IMR-90 (cell line): ENCODE results near the gene ZNF561. TPM values are rescaled to one million over a fixed set of nuclear protein-coding genes. Genes with fewer than 3 reads are reported as not detected.

Experiments
- ATAC-seq: fragments of 200-7000 bp; cut with Tn5 transposase; 2 replicates; pipeline ENCODE4 v1.9.1; 2020; ENCODE audit warnings: low read depth, mild to moderate bottlenecking, moderate library complexity
- BruUV-seq: library from RNA; stranded (reverse); fragments of 400-500 nt; replicated peaks from 2 replicates; lab custom pipeline; 2021; lab: Mats Ljungman, UMichigan
- CTCF ChIA-PET: fragments of 300-600 bp; formaldehyde crosslinking; extraction: SDS; loops from one replicate; lab custom pipeline; 2021; ENCODE audit warnings: antibody characterized with exemption; lab: Yijun Ruan, JAX
- POLR2A ChIA-PET: fragments of 300-600 bp; sonication (Branson Sonifier 250); formaldehyde crosslinking; loops from one replicate; lab custom pipeline; 2022; ENCODE audit warnings: antibody characterized with exemption; ENCODE audit not compliant: unreplicated experiment; lab: Charles Lee
- DNase-seq: peaks from one replicate; pipeline ENCODE4 v3.0.0; 2013
- H2AFZ ChIP-seq: replicated peaks from 2 replicates; pipeline ENCODE3; 2013; ENCODE audit warnings: low read length, mild to moderate bottlenecking; ENCODE audit not compliant: poor library complexity
- H2AK5ac ChIP-seq: 2 replicates; pipeline ENCODE4 v1.6.1; 2013; ENCODE audit warnings: low read depth, low read length, inconsistent platforms
- H2AK9ac ChIP-seq: replicated peaks from 2 replicates; pipeline ENCODE3; 2013; ENCODE audit warnings: mild to moderate bottlenecking, low read depth, low read length, moderate library complexity; ENCODE audit not compliant: poor library complexity
- H2BK120ac ChIP-seq: 2 replicates; pipeline ENCODE4 v1.6.1; 2013; ENCODE audit warnings: low read depth, low read length, inconsistent platforms
- H2BK15ac ChIP-seq: 3 replicates; pipeline ENCODE4 v1.6.1; 2013; ENCODE audit warnings: low read depth, low read length, inconsistent platforms
- H2BK20ac ChIP-seq: 2 replicates; pipeline ENCODE4 v1.6.1; 2013; ENCODE audit warnings: low read depth, mild to moderate bottlenecking, inconsistent platforms, low read length, moderate library complexity
- H2BK5ac ChIP-seq: 2 replicates; pipeline ENCODE4 v1.6.1; 2013; ENCODE audit warnings: mild to moderate bottlenecking, low read depth, low read length, inconsistent platforms; ENCODE audit not compliant: poor library complexity, severe bottlenecking
- H3K14ac ChIP-seq: replicated peaks from 2 replicates; pipeline ENCODE4 v1.6.1; 2013; ENCODE audit warnings: low read depth, low read length, inconsistent platforms
- H3K18ac ChIP-seq: 2 replicates; pipeline ENCODE4 v1.6.1; 2013; ENCODE audit warnings: low read depth, low read length, control low read depth
- H3K23ac ChIP-seq: 2 replicates; pipeline ENCODE4 v1.6.1; 2013; ENCODE audit warnings: low read depth, low read length, inconsistent platforms
- H3K27ac ChIP-seq: 2 replicates; pipeline ENCODE4 v1.5.1; 2013; ENCODE audit warnings: mild to moderate bottlenecking, control low read depth, low read length; ENCODE audit not compliant: insufficient read depth
- H3K27me3 ChIP-seq: 2 replicates; pipeline ENCODE4 v1.6.1; 2013; ENCODE audit warnings: low read length; ENCODE audit not compliant: control insufficient read depth, insufficient read depth
- H3K36me3 ChIP-seq: 2 replicates; pipeline ENCODE4 v1.6.1; 2013; ENCODE audit warnings: low read length, mixed read lengths; ENCODE audit not compliant: control insufficient read depth, insufficient read depth
- H3K4ac ChIP-seq: 2 replicates; pipeline ENCODE4 v1.6.1; 2013; ENCODE audit warnings: low read depth, low read length, inconsistent platforms
- H3K4me1 ChIP-seq: 2 replicates; pipeline ENCODE4 v1.6.1; 2013; ENCODE audit warnings: low read length, mixed read lengths; ENCODE audit not compliant: control insufficient read depth, insufficient read depth
- H3K4me2 ChIP-seq: 2 replicates; pipeline ENCODE4 v1.6.1; 2013; ENCODE audit warnings: low read depth, mild to moderate bottlenecking, control low read depth, low read length, moderate library complexity
- H3K4me3 ChIP-seq: 2 replicates; pipeline ENCODE4 v1.5.1; 2013; ENCODE audit warnings: low read depth, mild to moderate bottlenecking, control low read depth, low read length, moderate library complexity; ENCODE audit not compliant: insufficient read depth
- H3K56ac ChIP-seq: 2 replicates; pipeline ENCODE4 v1.6.1; 2013; ENCODE audit warnings: low read length, inconsistent platforms; ENCODE audit not compliant: insufficient read depth; ENCODE audit errors: extremely low read depth
- H3K79me1 ChIP-seq, 2 experiments: 2 replicates each; pipeline ENCODE4 v1.6.1; 2013; ENCODE audit warnings: low read length in 2 of 2, inconsistent platforms in 1 of 2, low read depth in 1 of 2
- H3K9ac ChIP-seq: 2 replicates; pipeline ENCODE4 v1.6.1; 2013; ENCODE audit warnings: low read depth, low read length, control low read depth
- H3K9me1 ChIP-seq: 2 replicates; pipeline ENCODE4 v1.6.1; 2013; ENCODE audit warnings: low read length, inconsistent platforms; ENCODE audit not compliant: insufficient read depth
- H3K9me3 ChIP-seq: 2 replicates; pipeline ENCODE4 v1.6.1; 2013; ENCODE audit warnings: low read length; ENCODE audit not compliant: control insufficient read depth, insufficient read depth
- H4K20me1 ChIP-seq: 2 replicates; pipeline ENCODE4 v1.6.1; 2013; ENCODE audit warnings: low read length, inconsistent platforms; ENCODE audit not compliant: insufficient read depth
- H4K5ac ChIP-seq: 2 replicates; pipeline ENCODE4 v1.6.1; 2013; ENCODE audit warnings: mild to moderate bottlenecking, low read depth, low read length, control low read depth
- H4K8ac ChIP-seq, 2 experiments: 2 replicates each; pipeline ENCODE4 v1.6.1; 2013; ENCODE audit warnings: low read depth in 2 of 2, low read length in 2 of 2, control low read depth in 1 of 2, inconsistent platforms in 1 of 2
- H4K91ac ChIP-seq: 2 replicates; pipeline ENCODE4 v1.6.1; 2013; ENCODE audit warnings: low read depth, low read length, inconsistent platforms; ENCODE audit not compliant: insufficient read depth
- BHLHE40 ChIP-seq: fragments of 150-350 bp; IDR thresholded peaks from 2 replicates; pipeline ENCODE4 v1.6.1; 2016; ENCODE audit warnings: mild to moderate bottlenecking, low read depth, low read length
- CEBPB ChIP-seq: IDR thresholded peaks from 2 replicates; pipeline ENCODE4 v1.6.1; 2012; ENCODE audit warnings: low read depth, low read length, improper control_type of control experiment
- CHD1 ChIP-seq: IDR thresholded peaks from 2 replicates; pipeline ENCODE4 v1.6.1; 2012; ENCODE audit warnings: low read depth, low read length, improper control_type of control experiment
- FOS ChIP-seq: fragments of 150-350 bp; IDR thresholded peaks from 2 replicates; pipeline ENCODE4 v1.6.1; 2016; ENCODE audit warnings: low read depth, low read length
- MAFK ChIP-seq: IDR thresholded peaks from 2 replicates; pipeline ENCODE4 v1.6.1; 2012; ENCODE audit warnings: low read depth, low read length, improper control_type of control experiment
- MAZ ChIP-seq: IDR thresholded peaks from 2 replicates; pipeline ENCODE4 v1.6.1; 2012; ENCODE audit warnings: low read depth, mild to moderate bottlenecking, low read length, improper control_type of control experiment, moderate library complexity, borderline replicate concordance
- MXI1 ChIP-seq: IDR thresholded peaks from 2 replicates; pipeline ENCODE4 v1.6.1; 2012; ENCODE audit warnings: low read depth, mild to moderate bottlenecking, low read length, moderate library complexity, borderline replicate concordance
- NFE2L2 ChIP-seq: fragments of 150-350 bp; IDR thresholded peaks from 2 replicates; pipeline ENCODE4 v1.6.1; 2016; ENCODE audit warnings: low read depth, mild to moderate bottlenecking, low read length
- POLR2A ChIP-seq: IDR thresholded peaks from 2 replicates; pipeline ENCODE4 v1.6.1; 2012; ENCODE audit warnings: mild to moderate bottlenecking, low read depth, low read length
- RAD21 ChIP-seq: IDR thresholded peaks from 2 replicates; pipeline ENCODE4 v1.6.1; 2012; ENCODE audit warnings: low read length, improper control_type of control experiment
- RCOR1 ChIP-seq: IDR thresholded peaks from 2 replicates; pipeline ENCODE4 v1.6.1; 2012; ENCODE audit warnings: mild to moderate bottlenecking, low read length, improper control_type of control experiment; ENCODE audit not compliant: insufficient replicate concordance
- RFX5 ChIP-seq: IDR thresholded peaks from 2 replicates; pipeline ENCODE4 v1.8.0; 2012; ENCODE audit warnings: low read depth, mild to moderate bottlenecking, low read length, moderate library complexity
- SMC3 ChIP-seq: fragments of 150-350 bp; IDR thresholded peaks from 2 replicates; pipeline ENCODE4 v1.6.1; 2016; ENCODE audit warnings: low read depth, mild to moderate bottlenecking, antibody characterized with exemption, low read length, moderate library complexity
- WGBS, 2 experiments: methylation state at CpG; one replicate each; pipeline versions ENCODE4 v1.1.5 to v1.1.7; 2013; ENCODE audit warnings: missing lambda C conversion rate in 2 of 2; ENCODE audit not compliant: insufficient read length in 1 of 2; ENCODE audit errors: extremely low coverage in 2 of 2; 5-methylcytosine and 5-hydroxymethylcytosine counted together
- dilution Hi-C: fragments of 300-500 bp; cut with HindIII; formaldehyde crosslinking; loops from one replicate; pipeline ENCODE4 v1.14.3; 2018; ENCODE audit warnings: low sequenced_read_pairs; ENCODE audit not compliant: unreplicated experiment
- in situ Hi-C: fragments of 300-500 bp; cut with MboI; formaldehyde crosslinking; loops from 3 replicates; pipeline ENCODE4 v1.14.3; 2019; ENCODE audit warnings: low sequenced_read_pairs, inconsistent platforms, mixed read lengths
- intact Hi-C: fragments of 100-400 bp; cut with micrococcal nuclease; formaldehyde crosslinking; loops from 2 replicates; pipeline ENCODE4 v1.10.0; 2022
- polyA plus RNA-seq, 3 experiments: library from polyadenylated mRNA; depleted of rRNA; stranded (reverse); fragments of >200 nt; gene quantifications; 2 replicates each; pipeline ENCODE4 v1.2.3, GENCODE V29; 2012; ENCODE audit warnings: low replicate concordance in 1 of 3
- total RNA-seq: library from RNA; depleted of rRNA; stranded (reverse); fragments of >200 nt; gene quantifications from 2 replicates; pipeline ENCODE4 v1.2.3, GENCODE V29; 2012
- TF ChIP-seq, protein P1 (sequence below): conservative IDR thresholded peaks from 2 replicates; pipeline ENCODE4 v1.5.1; 2012; ENCODE audit warnings: mild to moderate bottlenecking, low read depth, low read length, improper control_type of control experiment
- TF ChIP-seq, protein P2 (sequence below): fragments of 150-350 bp; IDR thresholded peaks from 2 replicates; pipeline ENCODE4 v1.6.1; 2016; ENCODE audit warnings: low read depth, mild to moderate bottlenecking, low read length, moderate library complexity, borderline replicate concordance
- TF ChIP-seq, protein P3 (sequence below): fragments of 150-350 bp; IDR thresholded peaks from 2 replicates; pipeline ENCODE4 v1.6.1; 2017; ENCODE audit warnings: mild to moderate bottlenecking, antibody characterized with exemption, low read length, low read depth

ZNF561 gene
- total and polyA plus RNA-seq, 2 of the 4 experiments (the other 2 are of a cell fraction) = 22.5 to 38.9 TPM

DNA sequence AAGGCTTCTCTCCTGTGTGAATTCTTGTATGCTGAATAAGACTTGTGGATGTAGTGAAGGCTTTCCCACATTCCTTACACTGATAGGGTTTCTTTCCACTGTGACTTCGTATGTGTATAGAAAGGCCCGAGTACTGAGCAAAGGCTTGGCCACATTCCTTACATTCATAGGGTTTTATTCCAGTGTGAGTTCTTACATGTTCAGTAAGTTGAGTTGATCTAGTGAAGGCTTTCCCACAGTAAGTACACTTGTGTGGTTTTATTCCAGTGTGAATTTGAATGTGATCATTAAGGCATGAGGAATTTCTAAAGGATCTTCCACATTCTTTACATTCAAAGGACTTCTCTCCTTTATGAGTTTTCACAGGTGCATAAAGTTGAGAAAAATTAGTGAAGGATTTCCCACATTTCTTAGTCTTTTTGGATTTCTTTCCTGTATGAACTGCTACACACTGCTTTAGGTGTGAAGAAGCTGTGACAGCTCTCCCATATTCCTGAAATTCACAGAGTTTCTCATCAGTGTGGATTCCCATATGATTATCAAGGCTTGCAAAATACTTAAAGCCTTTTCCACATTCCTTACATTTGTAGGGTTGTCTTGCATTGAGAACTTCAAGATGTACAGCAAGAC is 10.4 kb downstream of the ZNF561 start:
- no peak overlapping the region for H3K14ac ChIP-seq
- BruUV-seq = no TSS peak
- CTCF ChIA-PET = no interaction called here
- no CpG with 5 or more reads among the region's 2 CpGs for whole genome bisulfite sequencing, 2 experiments
- no peak overlapping the region for H2AK9ac ChIP-seq
- no peaks in the 10 kb centered on the region for H3K4me1 ChIP-seq
- DNase-seq = no peak
- no peak overlapping the region for H4K5ac ChIP-seq
- H3K36me3 ChIP-seq = peaks cover 69% of the 10 kb centered on the region
- in situ Hi-C loops = no loop called here
- no peak for ATAC-seq
- H3K9ac ChIP-seq = no peak overlapping the region
- no peak overlapping the region for H3K56ac ChIP-seq
- no peak overlapping the region for H4K91ac ChIP-seq
- peaks cover under 1 to 7% of the 10 kb centered on the region in 2 experiments; a peak in 3 of 4 replicates for H3K79me1 ChIP-seq
- H3K4me3 ChIP-seq = no peak overlapping the region
- no peak overlapping the region for H2AFZ ChIP-seq
- H3K23ac ChIP-seq = no peak overlapping the region
- H3K18ac ChIP-seq = no peak overlapping the region
- H4K20me1 ChIP-seq = no peaks in the 10 kb centered on the region
- H3K4ac ChIP-seq = no peak overlapping the region
- no peaks in the 10 kb centered on the region for H3K27me3 ChIP-seq
- no peak overlapping the region for H3K27ac ChIP-seq
- dilution Hi-C loops = no loop called here
- H3K4me2 ChIP-seq = no peak overlapping the region
- H3K9me3 ChIP-seq = peaks cover 56% of the 10 kb centered on the region
- no peak overlapping the region for H2BK20ac ChIP-seq
- no peaks in the 10 kb centered on the region for H3K9me1 ChIP-seq
- no peak overlapping the region for H2AK5ac ChIP-seq
- POLR2A ChIA-PET = no interaction called here
- no peak overlapping the region for H4K8ac ChIP-seq
- TF ChIP-seq CEBPB (no peak), RCOR1 (no peak), NFE2L2 (no peak), BHLHE40 (no peak), RAD21 (no peak), MAZ (no peak), MXI1 (no peak), CHD1 (no peak), FOS (no peak), MAFK (no peak), SMC3 (no peak), POLR2A (no peak), RFX5 (no peak)
- TF ChIP-seq, protein P1, sequence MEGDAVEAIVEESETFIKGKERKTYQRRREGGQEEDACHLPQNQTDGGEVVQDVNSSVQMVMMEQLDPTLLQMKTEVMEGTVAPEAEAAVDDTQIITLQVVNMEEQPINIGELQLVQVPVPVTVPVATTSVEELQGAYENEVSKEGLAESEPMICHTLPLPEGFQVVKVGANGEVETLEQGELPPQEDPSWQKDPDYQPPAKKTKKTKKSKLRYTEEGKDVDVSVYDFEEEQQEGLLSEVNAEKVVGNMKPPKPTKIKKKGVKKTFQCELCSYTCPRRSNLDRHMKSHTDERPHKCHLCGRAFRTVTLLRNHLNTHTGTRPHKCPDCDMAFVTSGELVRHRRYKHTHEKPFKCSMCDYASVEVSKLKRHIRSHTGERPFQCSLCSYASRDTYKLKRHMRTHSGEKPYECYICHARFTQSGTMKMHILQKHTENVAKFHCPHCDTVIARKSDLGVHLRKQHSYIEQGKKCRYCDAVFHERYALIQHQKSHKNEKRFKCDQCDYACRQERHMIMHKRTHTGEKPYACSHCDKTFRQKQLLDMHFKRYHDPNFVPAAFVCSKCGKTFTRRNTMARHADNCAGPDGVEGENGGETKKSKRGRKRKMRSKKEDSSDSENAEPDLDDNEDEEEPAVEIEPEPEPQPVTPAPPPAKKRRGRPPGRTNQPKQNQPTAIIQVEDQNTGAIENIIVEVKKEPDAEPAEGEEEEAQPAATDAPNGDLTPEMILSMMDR = no peak
- TF ChIP-seq, protein P2, sequence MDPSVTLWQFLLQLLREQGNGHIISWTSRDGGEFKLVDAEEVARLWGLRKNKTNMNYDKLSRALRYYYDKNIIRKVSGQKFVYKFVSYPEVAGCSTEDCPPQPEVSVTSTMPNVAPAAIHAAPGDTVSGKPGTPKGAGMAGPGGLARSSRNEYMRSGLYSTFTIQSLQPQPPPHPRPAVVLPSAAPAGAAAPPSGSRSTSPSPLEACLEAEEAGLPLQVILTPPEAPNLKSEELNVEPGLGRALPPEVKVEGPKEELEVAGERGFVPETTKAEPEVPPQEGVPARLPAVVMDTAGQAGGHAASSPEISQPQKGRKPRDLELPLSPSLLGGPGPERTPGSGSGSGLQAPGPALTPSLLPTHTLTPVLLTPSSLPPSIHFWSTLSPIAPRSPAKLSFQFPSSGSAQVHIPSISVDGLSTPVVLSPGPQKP = no peak
- TF ChIP-seq, protein P3, sequence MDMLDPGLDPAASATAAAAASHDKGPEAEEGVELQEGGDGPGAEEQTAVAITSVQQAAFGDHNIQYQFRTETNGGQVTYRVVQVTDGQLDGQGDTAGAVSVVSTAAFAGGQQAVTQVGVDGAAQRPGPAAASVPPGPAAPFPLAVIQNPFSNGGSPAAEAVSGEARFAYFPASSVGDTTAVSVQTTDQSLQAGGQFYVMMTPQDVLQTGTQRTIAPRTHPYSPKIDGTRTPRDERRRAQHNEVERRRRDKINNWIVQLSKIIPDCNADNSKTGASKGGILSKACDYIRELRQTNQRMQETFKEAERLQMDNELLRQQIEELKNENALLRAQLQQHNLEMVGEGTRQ = no peak
- intact Hi-C loops = no loop called here
- no peak overlapping the region for H2BK15ac ChIP-seq
- H2BK120ac ChIP-seq = no peak overlapping the region
- H2BK5ac ChIP-seq = no peak overlapping the region
